NCI-H2171 (cell line): Measurements from ENCODE around the gene TMEM255B.

ENCODE experiments used
- DNase-seq: peaks from one replicate; lab custom pipeline; 2025; lab: John Stamatoyannopoulos, UW

The TMEM255B gene

DNA sequence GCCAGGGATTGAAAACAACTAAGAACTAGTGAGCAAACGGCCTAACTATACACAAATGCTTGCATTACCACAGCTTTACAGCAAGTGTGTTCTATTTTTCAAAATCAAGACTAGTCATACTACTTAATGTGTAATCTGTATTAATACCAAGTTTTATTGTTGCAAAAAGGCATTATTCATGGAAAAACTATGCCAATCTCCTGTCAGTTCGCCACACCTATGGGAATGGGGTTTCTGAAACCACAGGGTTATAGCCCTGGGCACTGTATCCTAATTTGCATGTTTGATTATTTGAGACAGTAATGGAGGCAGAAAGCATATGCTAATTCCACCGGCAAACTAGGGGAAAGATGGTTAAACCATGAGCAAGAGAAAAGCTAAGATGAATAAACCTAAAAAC lies 90.5 kb downstream of the TMEM255B start:
- no peak for DNase-seq

GRCh38 chr13:113849981-113850721 lies 91.1 kb downstream of the TMEM255B start:
- DNase-seq, result no peak

DNA sequence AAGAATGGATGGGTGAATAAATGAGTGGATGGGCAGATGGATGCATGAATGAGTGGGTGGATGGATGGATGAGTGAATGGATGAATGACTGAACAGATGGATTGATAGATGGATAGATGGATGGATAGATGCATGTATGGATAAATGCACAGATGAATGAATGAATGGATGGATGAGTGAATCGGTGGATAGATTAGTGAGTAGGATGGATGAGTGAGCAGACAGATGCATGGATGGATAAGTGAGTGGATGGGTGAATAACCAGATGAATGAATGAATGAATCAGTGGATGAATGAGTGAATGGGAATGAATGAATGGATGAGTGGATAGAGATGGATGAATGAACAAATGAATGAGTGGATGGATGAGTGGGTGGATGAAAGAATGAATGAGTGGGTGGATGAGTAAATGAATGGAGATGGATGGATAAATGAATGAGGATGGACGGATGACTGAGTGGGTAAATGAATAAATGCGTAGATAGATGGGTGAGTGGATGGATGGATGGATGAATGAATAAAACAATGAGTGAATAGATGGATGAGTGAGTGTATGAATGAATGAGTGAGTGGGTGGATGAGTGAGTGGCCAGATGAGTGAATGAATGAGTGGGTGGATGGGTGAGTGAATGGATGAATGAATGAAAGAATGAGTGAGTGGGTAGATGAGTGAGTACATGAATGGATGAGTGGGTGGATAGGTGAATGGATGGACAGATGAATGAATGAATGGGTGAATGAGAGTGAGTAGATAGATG lies 91.9 kb downstream of the TMEM255B start:
- no peak for DNase-seq

GRCh38 chr13:113851480-113851803 lies 92.4 kb downstream of the TMEM255B start:
- no peak for DNase-seq

- no peak for DNase-seq
Measured at GRCh38 chr13:113851826-113852535, 93.0 kb downstream of the TMEM255B start.

DNA sequence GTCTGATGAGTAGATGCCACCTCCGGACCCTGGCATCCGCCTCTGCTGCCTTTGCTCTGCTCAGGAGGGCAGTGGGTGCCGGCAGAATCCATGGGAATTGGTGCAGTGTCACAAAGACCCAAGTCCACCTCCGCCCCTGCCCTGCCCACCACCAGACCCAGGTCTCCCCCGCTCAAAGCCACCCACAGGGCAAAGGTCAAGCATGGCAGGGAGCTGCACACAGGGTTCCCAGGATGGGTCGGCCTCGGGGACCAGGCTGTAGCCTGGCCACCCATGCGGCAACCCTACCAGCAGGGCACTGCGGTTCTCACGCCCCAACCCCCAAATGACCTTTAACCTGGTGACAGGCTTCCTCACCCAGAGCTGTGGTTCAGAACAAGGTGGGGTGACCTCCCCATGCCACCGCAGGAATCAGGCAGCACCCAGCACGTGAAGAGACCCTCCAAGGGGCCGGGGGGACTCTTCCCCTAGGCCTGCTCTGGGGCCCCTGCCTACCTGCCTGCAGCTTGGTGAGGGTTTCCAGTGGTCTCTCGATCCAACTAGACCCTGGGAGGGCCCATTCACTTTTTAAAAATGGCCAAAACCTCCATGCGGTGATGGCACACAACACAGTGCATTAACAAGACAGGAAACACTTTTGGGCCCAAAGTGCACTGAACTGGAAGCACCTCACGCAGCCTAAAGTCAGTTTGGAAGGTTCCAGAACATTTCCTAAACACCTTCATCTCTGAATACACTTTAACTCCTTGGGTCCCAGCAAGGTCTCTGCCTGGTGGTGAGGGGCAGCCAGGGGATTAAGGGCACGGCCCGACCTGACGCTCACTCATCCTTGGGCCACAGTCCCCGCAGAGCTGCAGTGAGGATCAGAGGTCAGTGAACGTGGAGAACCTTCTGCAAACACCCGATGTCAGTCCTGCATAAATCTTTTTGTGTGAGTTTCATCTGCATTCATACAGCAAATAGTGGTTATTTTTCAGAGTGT lies 93.8 kb downstream of the TMEM255B start:
- DNase-seq, result no peak

DNA sequence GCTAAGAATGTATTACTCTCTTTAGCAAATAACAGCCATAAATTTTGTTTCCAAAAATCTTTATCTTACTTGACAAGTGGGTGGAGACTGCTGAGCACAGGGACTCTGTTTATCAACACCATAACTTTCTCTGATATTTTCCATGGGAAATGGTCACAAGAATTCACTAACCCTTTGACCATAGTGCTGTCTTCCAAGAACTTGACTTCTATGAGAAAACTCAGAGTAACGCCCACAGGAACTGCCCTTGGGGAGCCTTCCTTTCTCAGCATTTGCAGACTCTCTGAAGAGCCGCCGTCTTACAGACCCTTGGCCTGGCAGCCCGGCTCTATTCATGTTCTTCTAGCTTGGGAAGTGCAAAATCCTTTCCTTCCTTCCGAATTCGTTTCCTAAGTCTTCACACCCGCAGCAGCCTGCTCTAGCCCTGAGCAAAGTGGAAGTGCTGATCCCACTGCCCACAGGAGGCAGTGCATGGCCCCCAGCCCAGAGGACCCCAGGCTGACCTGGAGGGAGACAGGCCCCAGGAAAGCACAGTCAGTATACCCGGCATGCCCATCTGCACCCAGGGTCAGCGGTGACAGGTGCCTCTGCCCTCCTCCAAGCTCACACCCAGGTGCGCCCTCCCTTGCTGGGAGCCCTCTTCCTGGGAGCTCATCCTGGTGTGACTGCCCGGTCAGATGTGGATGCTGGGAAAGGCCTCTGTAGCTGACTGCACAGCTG lies 94.7 kb downstream of the TMEM255B start:
- no peak for DNase-seq

DNA sequence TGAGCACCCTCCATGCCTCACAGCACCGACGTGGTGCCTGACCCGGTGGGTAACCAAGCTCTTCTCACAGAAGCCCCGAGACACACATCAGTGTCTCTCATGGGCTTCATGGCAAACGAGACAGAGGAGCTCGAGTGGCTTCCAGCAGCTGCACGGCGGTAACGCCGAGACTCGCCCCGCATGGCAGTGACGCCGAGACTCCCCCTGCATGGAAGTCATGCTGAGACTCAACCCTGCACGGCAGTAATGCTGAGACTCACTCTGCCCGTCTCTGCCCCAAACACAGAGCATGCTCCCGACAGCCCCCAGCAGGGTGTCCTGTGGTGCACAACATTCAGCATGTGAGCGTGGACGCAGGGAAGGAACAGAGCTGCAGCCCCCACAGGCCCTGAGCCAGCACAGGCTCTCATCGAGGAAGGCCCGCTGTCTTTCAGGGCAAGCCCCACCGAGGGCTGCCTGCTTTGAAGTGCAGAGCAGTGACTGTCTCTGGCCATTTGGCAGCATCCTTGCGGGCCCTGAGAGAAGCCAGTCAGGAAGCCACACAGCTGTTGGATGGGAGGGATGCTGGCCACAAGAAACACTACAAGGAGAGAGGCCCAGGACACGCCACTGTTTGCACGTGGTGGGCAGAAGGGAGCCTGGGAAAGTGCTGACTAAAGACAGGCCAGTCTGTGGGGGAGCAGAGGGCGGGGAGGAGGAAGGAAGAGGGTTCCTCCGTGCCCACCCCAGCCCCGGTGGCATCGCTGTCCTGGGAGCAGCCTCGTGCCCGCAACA lies 95.4 kb downstream of the TMEM255B start:
- no peak for DNase-seq

GRCh38 chr13:113855012-113855921 lies 96.2 kb downstream of the TMEM255B start:
- DNase-seq, result no peak

- DNase-seq, result no peak
Measured at GRCh38 chr13:113855931-113856715, 97.1 kb downstream of the TMEM255B start.

DNA sequence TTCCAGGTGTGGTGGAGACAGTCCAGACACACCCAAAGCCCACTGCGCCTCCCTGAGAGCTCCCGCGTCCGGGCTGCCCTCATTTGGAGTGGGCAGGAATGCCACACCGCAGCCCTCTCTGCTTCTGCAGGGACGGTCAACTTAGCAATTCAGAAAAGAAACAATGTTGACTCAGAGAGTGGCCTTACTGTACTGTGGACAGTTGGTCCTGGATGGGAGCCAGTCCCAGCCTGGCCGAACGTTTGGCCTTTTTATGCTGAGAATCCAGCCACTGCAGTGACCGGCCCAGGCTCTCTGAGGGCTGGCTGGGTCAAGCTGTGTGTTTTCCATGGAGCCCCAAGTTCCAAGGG lies 97.7 kb downstream of the TMEM255B start:
- DNase-seq, result no peak

- no peak for DNase-seq
Measured at GRCh38 chr13:113857531-113858195, 98.6 kb downstream of the TMEM255B start.

GRCh38 chr13:113859311-113860050 lies 100.5 kb downstream of the TMEM255B start:
- no peak for DNase-seq

GRCh38 chr13:113860051-113860664 lies 101.1 kb downstream of the TMEM255B start:
- no peak for DNase-seq

GRCh38 chr13:113860665-113861432 lies 101.8 kb downstream of the TMEM255B start:
- no peak for DNase-seq

DNA sequence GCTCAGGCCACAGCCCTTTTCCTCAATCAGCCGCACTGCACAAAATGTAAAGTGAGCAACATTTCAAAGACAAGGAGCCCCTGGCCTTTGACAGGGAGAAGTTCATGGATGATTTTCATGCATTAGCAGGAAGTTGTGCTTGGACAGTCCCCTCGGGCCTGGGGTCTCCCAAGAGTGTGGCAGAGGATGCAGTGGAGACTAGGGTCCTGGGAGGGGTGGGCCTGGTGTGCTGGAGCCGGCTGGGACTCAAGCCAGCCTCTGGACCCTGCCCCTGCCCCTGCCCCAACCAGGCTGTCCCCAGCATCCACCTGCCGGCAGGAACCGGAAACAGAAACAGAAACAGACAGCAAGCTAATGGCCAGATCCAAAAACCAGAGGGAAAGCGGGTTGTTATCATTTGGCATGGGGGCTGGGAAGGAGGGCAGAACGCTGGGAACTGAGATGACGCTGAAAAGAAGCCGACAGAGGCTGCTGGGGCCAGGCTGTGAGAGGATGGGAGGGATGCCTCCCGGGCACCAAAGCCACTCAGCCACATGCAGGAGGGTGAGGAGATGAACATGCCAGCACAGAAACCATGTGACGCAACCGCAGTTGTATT lies 102.5 kb downstream of the TMEM255B start:
- no peak for DNase-seq
